ENCODE data around the gene ADAMTS8. TPM values are rescaled to one million over a fixed set of nuclear protein-coding genes. Genes with fewer than 3 reads are reported as not detected.

Gene ADAMTS8
- total RNA-seq, 4 donors from 2014 or later: 23.5 to 55.5 (median 29.8) TPM

- no peaks in the 10 kb centered on the region for H3K36me3 ChIP-seq
- H3K9me3 ChIP-seq: no peaks in the 10 kb centered on the region
- no peak for DNase-seq (ENCODE audit: extremely low spot score)
- H3K4me3 ChIP-seq: peak overlapping the region; percentile 61 to 74 (median 64)
- peaks cover 22 to 53% (median 52%) of the 10 kb centered on the region in 4 donors for H3K4me1 ChIP-seq
- peaks cover 0 to 19% (median 0%) of the 10 kb centered on the region in 4 donors for H3K27me3 ChIP-seq
- peak in 1 of 2 donors; percentile 34 for TF ChIP-seq POLR2AphosphoS5 (IDR thresholded peaks at IDR 0.05)
- TF ChIP-seq, protein P1, sequence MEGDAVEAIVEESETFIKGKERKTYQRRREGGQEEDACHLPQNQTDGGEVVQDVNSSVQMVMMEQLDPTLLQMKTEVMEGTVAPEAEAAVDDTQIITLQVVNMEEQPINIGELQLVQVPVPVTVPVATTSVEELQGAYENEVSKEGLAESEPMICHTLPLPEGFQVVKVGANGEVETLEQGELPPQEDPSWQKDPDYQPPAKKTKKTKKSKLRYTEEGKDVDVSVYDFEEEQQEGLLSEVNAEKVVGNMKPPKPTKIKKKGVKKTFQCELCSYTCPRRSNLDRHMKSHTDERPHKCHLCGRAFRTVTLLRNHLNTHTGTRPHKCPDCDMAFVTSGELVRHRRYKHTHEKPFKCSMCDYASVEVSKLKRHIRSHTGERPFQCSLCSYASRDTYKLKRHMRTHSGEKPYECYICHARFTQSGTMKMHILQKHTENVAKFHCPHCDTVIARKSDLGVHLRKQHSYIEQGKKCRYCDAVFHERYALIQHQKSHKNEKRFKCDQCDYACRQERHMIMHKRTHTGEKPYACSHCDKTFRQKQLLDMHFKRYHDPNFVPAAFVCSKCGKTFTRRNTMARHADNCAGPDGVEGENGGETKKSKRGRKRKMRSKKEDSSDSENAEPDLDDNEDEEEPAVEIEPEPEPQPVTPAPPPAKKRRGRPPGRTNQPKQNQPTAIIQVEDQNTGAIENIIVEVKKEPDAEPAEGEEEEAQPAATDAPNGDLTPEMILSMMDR (IDR thresholded peaks at IDR 0.05): no peak
- 60% methylated on average over 4 of the region's 5 CpGs for WGBS
- H3K27ac ChIP-seq (replicated peaks in 1 of 4): peak overlapping the region; percentile 49 to 78 (median 68)
- intact Hi-C loops (cut with DNase I): loop anchor here (10.0 kb wide), 1 partner anchor 112 kb away; the partner anchor contains the start of gene ZBTB44
Observed at GRCh38 chr11:130426223-130426836, 2.1 kb downstream of the ADAMTS8 start.

GRCh38 chr11:130425156-130425555 is 3.3 kb downstream of the ADAMTS8 start:
- 93% methylated on average over 7 of the region's 8 CpGs for WGBS
- Histone ChIP-seq H3K4me1 (peaks cover 33 to 61% (median 59%) of the 10 kb centered on the region in 4 donors), H3K4me3 (no peak overlapping the region), H3K9me3 (no peaks in the 10 kb centered on the region), H3K36me3 (no peaks in the 10 kb centered on the region), H3K27me3 (peaks cover 0 to 19% (median 0%) of the 10 kb centered on the region in 4 donors), H3K27ac (replicated peaks in 1 of 4) (peak overlapping the region in 1 of 4 donors; percentile 78)
- TF ChIP-seq EP300 (IDR thresholded peaks at IDR 0.05) (no peak), POLR2A (IDR thresholded peaks at IDR 0.05; ENCODE audit: low read depth) (no peak), POLR2AphosphoS5 (IDR thresholded peaks at IDR 0.05) (no peak)
- TF ChIP-seq, protein P1 (IDR thresholded peaks at IDR 0.05): no peak
- intact Hi-C loops (cut with DNase I): loop anchor here (10.0 kb wide), 1 partner anchor 110 kb away; the partner anchor contains the start of gene ZBTB44
- DNase-seq (ENCODE audit: extremely low spot score): no peak

- Histone ChIP-seq H3K4me1 (peaks cover 33 to 61% (median 59%) of the 10 kb centered on the region in 4 donors), H3K36me3 (no peaks in the 10 kb centered on the region), H3K9me3 (no peaks in the 10 kb centered on the region), H3K27ac (replicated peaks in 1 of 4) (peak overlapping the region in 1 of 4 donors; percentile 78), H3K27me3 (peaks cover 0 to 19% (median 0%) of the 10 kb centered on the region in 4 donors), H3K4me3 (no peak overlapping the region)
- TF ChIP-seq POLR2AphosphoS5 (IDR thresholded peaks at IDR 0.05): no peak
- no peak for TF ChIP-seq POLR2A (IDR thresholded peaks at IDR 0.05; ENCODE audit: low read depth)
- TF ChIP-seq, protein P1 (IDR thresholded peaks at IDR 0.05): no peak
- no peak for TF ChIP-seq EP300 (IDR thresholded peaks at IDR 0.05)
- intact Hi-C loops (cut with DNase I): loop anchor here (10.0 kb wide), 1 partner anchor 110 kb away; the partner anchor contains the start of gene ZBTB44
- no peak for DNase-seq (ENCODE audit: extremely low spot score)
- WGBS: 96% methylated on average over 12 of the region's 14 CpGs
Observed at GRCh38 chr11:130424613-130425140, 3.7 kb downstream of the ADAMTS8 start.

GRCh38 chr11:130423541-130424142 is 4.8 kb downstream of the ADAMTS8 start:
- DNase-seq (ENCODE audit: extremely low spot score): no peak
- Histone ChIP-seq H3K4me1 (peaks cover 29 to 61% (median 59%) of the 10 kb centered on the region in 4 donors), H3K9me3 (no peaks in the 10 kb centered on the region), H3K36me3 (no peaks in the 10 kb centered on the region), H3K27me3 (peaks cover 0 to 15% (median 0%) of the 10 kb centered on the region in 4 donors), H3K27ac (replicated peaks in 1 of 4) (no peak overlapping the region), H3K4me3 (no peak overlapping the region)
- 79% methylated on average over 13 of the region's 16 CpGs for WGBS
- intact Hi-C loops (cut with DNase I): loop anchor here (10.0 kb wide), 1 partner anchor 109 kb away; the partner anchor contains the start of gene ZBTB44
- TF ChIP-seq EP300 (IDR thresholded peaks at IDR 0.05): no peak
- no peak for TF ChIP-seq POLR2A (IDR thresholded peaks at IDR 0.05; ENCODE audit: low read depth)
- TF ChIP-seq, protein P1 (IDR thresholded peaks at IDR 0.05): no peak
- TF ChIP-seq POLR2AphosphoS5 (IDR thresholded peaks at IDR 0.05): no peak

Measured in esophagus muscularis mucosa (tissue), 4 donors.